MM.1S (cell line): ENCODE measurements around the gene VAV3.

Experiments used
- CTCF ChIP-seq: fragments of 300-600 bp; sonication (generic); IDR thresholded peaks from 2 replicates; pipeline ENCODE4 v1.5.1; 2016; ENCODE audit warnings: antibody characterized with exemption, low read length, mixed read lengths
- EZH2 ChIP-seq: fragments of 300-600 bp; sonication (generic); optimal IDR thresholded peaks from 2 replicates; pipeline ENCODE3; 2017; ENCODE audit warnings: low read depth, mild to moderate bottlenecking, antibody characterized with exemption, low read length, mixed read lengths

- no peak for TF ChIP-seq CTCF
- no peak for TF ChIP-seq EZH2
These were observed 419.1 kb downstream of the VAV3 start for GRCh38 chr1:107545879-107546278.
